Neural progenitor cell (in vitro differentiated cells): Measurements from ENCODE around the gene THAP6. TPM values are rescaled to one million over a fixed set of nuclear protein-coding genes. Genes with fewer than 3 reads are reported as not detected.

Experiments used
- DNase-seq: peaks from one replicate; pipeline ENCODE4 v3.0.0-alpha.2; 2016; ENCODE audit warnings: low spot score
- H2AFZ ChIP-seq: fragments of 200-600 bp; sonication (generic); replicated peaks from 2 replicates; pipeline ENCODE4 v1.6.1; 2016; ENCODE audit warnings: antibody characterized with exemption
- H3F3A ChIP-seq: fragments of 200-600 bp; sonication (generic); 2 replicates; pipeline ENCODE4 v1.6.1; 2016; ENCODE audit warnings: antibody characterized with exemption, low read depth
- H3K27ac ChIP-seq: fragments of 200-600 bp; sonication (generic); 2 replicates; pipeline ENCODE4 v1.5.1; 2016; ENCODE audit warnings: mild to moderate bottlenecking
- H3K27me3 ChIP-seq: fragments of 200-600 bp; sonication (generic); 2 replicates; pipeline ENCODE4 v1.6.1; 2016; ENCODE audit warnings: mild to moderate bottlenecking, moderate library complexity
- H3K36me3 ChIP-seq: fragments of 200-600 bp; sonication (generic); 2 replicates; pipeline ENCODE4 v1.5.1; 2016
- H3K4me1 ChIP-seq: fragments of 200-600 bp; sonication (generic); 2 replicates; pipeline ENCODE4 v1.6.1; 2016; ENCODE audit warnings: mixed run types
- H3K4me2 ChIP-seq: fragments of 200-600 bp; sonication (generic); 2 replicates; pipeline ENCODE4 v1.6.1; 2016
- H3K4me3 ChIP-seq: fragments of 200-600 bp; sonication (generic); 2 replicates; pipeline ENCODE4 v1.5.1; 2016
- H3K79me2 ChIP-seq: fragments of 200-600 bp; sonication (generic); 2 replicates; pipeline ENCODE4 v1.6.1; 2016; ENCODE audit warnings: low read depth
- H3K9ac ChIP-seq: fragments of 200-600 bp; sonication (generic); 2 replicates; pipeline ENCODE4 v1.6.1; 2016
- H3K9me3 ChIP-seq: fragments of 200-600 bp; sonication (generic); 2 replicates; pipeline ENCODE4 v1.5.1; 2016; ENCODE audit warnings: low read depth
- H4K20me1 ChIP-seq: fragments of 200-600 bp; sonication (generic); 2 replicates; pipeline ENCODE4 v1.6.1; 2016; ENCODE audit warnings: low read depth
- H3K27ac Mint-ChIP-seq: 3 replicates; pipeline ENCODE4 v1.8.0; 2021; ENCODE audit warnings: mixed read lengths
- H3K27me3 Mint-ChIP-seq: 2 replicates; pipeline ENCODE4 v1.8.0; 2022; ENCODE audit warnings: low read depth, mild to moderate bottlenecking, inconsistent platforms, moderate library complexity, mixed read lengths; ENCODE audit not compliant: insufficient read depth
- H3K36me3 Mint-ChIP-seq: 3 replicates; pipeline ENCODE4 v1.8.0; 2021; ENCODE audit warnings: mixed read lengths
- H3K4me1 Mint-ChIP-seq: 3 replicates; pipeline ENCODE4 v1.8.0; 2021; ENCODE audit warnings: mixed read lengths
- H3K4me3 Mint-ChIP-seq: 3 replicates; pipeline ENCODE4 v1.8.0; 2021; ENCODE audit warnings: mild to moderate bottlenecking, moderate library complexity, mixed read lengths
- H3K9me3 Mint-ChIP-seq: 3 replicates; pipeline ENCODE4 v1.8.0; 2020; ENCODE audit warnings: mixed read lengths
- CTCF ChIP-seq: fragments of 200-600 bp; sonication (generic); IDR thresholded peaks from 2 replicates; pipeline ENCODE4 v1.5.1; 2017; ENCODE audit warnings: antibody characterized with exemption, mild to moderate bottlenecking
- EZH2 ChIP-seq: fragments of 200-600 bp; sonication (generic); IDR thresholded peaks from 2 replicates; pipeline ENCODE4 v1.6.1; 2017; ENCODE audit warnings: antibody characterized with exemption, mild to moderate bottlenecking, moderate library complexity
- EZH2phosphoT487 ChIP-seq: fragments of 200-600 bp; sonication (generic); IDR thresholded peaks from 2 replicates; pipeline ENCODE4 v1.6.1; 2017; ENCODE audit warnings: antibody characterized with exemption
- total RNA-seq: library from RNA; depleted of rRNA; stranded (reverse); fragments of >200 nt; gene quantifications from 2 replicates; pipeline ENCODE4 v1.2.3, GENCODE V29; 2015; ENCODE audit warnings: low replicate concordance

THAP6 gene
- total RNA-seq, 1 donor from 2014 or later, result 30.6 TPM

GRCh38 chr4:75567725-75568124 lies 53.5 kb downstream of the THAP6 start:
- no peaks in the 10 kb centered on the region for H3K9me3 ChIP-seq
- H3K4me1 ChIP-seq, result no peaks in the 10 kb centered on the region
- H3K79me2 ChIP-seq, result no peaks in the 10 kb centered on the region
- H3K4me3 ChIP-seq, result no peak overlapping the region
- H3K4me2 ChIP-seq, result no peak overlapping the region
- H3K36me3 ChIP-seq, result no peaks in the 10 kb centered on the region
- no peak overlapping the region for H2AFZ ChIP-seq
- Mint-ChIP-seq H3K9me3 (peaks cover 5% of the 10 kb centered on the region), H3K4me3 (no peak overlapping the region), H3K27me3 (peaks cover 4% of the 10 kb centered on the region), H3K4me1 (no peaks in the 10 kb centered on the region), H3K27ac (no peak overlapping the region), H3K36me3 (no peaks in the 10 kb centered on the region)
- H3K27me3 ChIP-seq, result peaks cover 9% of the 10 kb centered on the region
- H4K20me1 ChIP-seq, result no peaks in the 10 kb centered on the region
- H3F3A ChIP-seq, result no peaks in the 10 kb centered on the region
- no peak for TF ChIP-seq CTCF
- no peak for TF ChIP-seq EZH2phosphoT487
- TF ChIP-seq EZH2, result no peak
- no peak overlapping the region for H3K27ac ChIP-seq
- no peak for DNase-seq
- no peak overlapping the region for H3K9ac ChIP-seq

Other genes starting within 250 kb of the THAP6 start
- 13.4 and 33.4 TPM in 2 replicates for gene RCHY1, start 70 bp upstream of the THAP6 start, total RNA-seq
- gene ODAPH, start 41.6 kb downstream of the THAP6 start, total RNA-seq, result not detected in 2 replicates
- gene CDKL2, start 116.1 kb downstream of the THAP6 start, total RNA-seq, result 1.2 and 2.9 TPM in 2 replicates
- gene G3BP2, start 158.9 kb downstream of the THAP6 start, total RNA-seq, result 218 and 241 TPM in 2 replicates
- gene USO1, start 210.1 kb downstream of the THAP6 start, total RNA-seq, result 80.4 and 114 TPM in 2 replicates